ENCODE measurements around the gene TRIM2.
A peak's percentile ranks its signal among the peaks of the same experiment; 100 is the strongest.
"Not testable (repeated sequence)": the region's sequence is repeated elsewhere in the genome, so short reads cannot be mapped to it uniquely, and the experiment has no call there.

TRIM2 gene

GRCh38 chr4:153191795-153192363, 12.4 kb upstream of the TRIM2 start:
- no peak for DNase-seq

GRCh38 chr4:153197301-153197700, 6.9 kb upstream of the TRIM2 start:
- DNase-seq = no peak

GRCh38 chr4:153198719-153199118, 5.5 kb upstream of the TRIM2 start:
- DNase-seq = no peak

GRCh38 chr4:153203746-153204145, 497 bp upstream of the TRIM2 start:
- not testable (repeated sequence) for DNase-seq

GRCh38 chr4:153204728-153205648, 745 bp downstream of the TRIM2 start:
- DNase-seq = peak; percentile 3 to 24

- DNase-seq = peak in 1 of 2 experiments; percentile 59
Observed at GRCh38 chr4:153205757-153206156, 1.5 kb downstream of the TRIM2 start.

- no peak for DNase-seq
Observed at GRCh38 chr4:153206534-153206933, 2.3 kb downstream of the TRIM2 start.

GRCh38 chr4:153207027-153207426, 2.8 kb downstream of the TRIM2 start:
- DNase-seq = no peak

- no peak for DNase-seq
Observed at GRCh38 chr4:153207567-153207966, 3.3 kb downstream of the TRIM2 start.

- no peak for DNase-seq
Observed at GRCh38 chr4:153209410-153209809, 5.2 kb downstream of the TRIM2 start.

GRCh38 chr4:153210727-153211126, 6.5 kb downstream of the TRIM2 start:
- no peak for DNase-seq

- DNase-seq = no peak
Observed at GRCh38 chr4:153211986-153212728, 7.9 kb downstream of the TRIM2 start.

GRCh38 chr4:153212736-153213135, 8.5 kb downstream of the TRIM2 start:
- no peak for DNase-seq

GRCh38 chr4:153215921-153216320, 11.7 kb downstream of the TRIM2 start:
- DNase-seq = no peak

GRCh38 chr4:153216546-153216945, 12.3 kb downstream of the TRIM2 start:
- DNase-seq = no peak

GRCh38 chr4:153217440-153217839, 13.2 kb downstream of the TRIM2 start:
- no peak for DNase-seq

- no peak for DNase-seq
Observed at GRCh38 chr4:153218961-153219360, 14.7 kb downstream of the TRIM2 start.

- DNase-seq = no peak
Observed at GRCh38 chr4:153220682-153221395, 16.6 kb downstream of the TRIM2 start.

- DNase-seq = peak; percentile 7 to 15
Observed at GRCh38 chr4:153221783-153222706, 17.8 kb downstream of the TRIM2 start.

GRCh38 chr4:153222707-153223426, 18.6 kb downstream of the TRIM2 start:
- DNase-seq = peak; percentile 17 to 22

GRCh38 chr4:153223427-153223801, 19.2 kb downstream of the TRIM2 start:
- no peak for DNase-seq
